Hematopoietic multipotent progenitor cell treated with erythropoietin and hydrocortisone succinate and interleukin-3 and kit ligand, for 15 days (in vitro differentiated cells): ENCODE data around the gene ATP6V1E1.

Experiments
- DNase-seq: peaks from one replicate; pipeline ENCODE4 v3.0.0-alpha.2; 2015; ENCODE audit warnings: low spot score

Gene ATP6V1E1

DNA sequence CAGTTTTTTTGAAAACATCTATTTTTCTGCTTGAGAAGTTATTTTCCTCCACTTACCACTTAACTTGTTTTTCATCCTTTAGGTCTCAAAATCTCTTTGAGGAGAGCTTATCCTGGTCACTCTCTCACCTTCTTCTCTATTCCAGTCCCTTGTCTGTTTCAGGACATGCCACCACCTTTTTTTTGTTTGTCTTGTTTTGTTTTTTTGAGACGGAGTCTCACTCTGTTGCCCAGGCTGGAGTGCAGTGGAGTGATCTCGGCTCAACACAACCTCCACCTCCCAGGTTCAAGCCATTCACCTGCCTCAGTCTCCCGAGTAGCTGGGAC lies 5.4 kb upstream of the ATP6V1E1 start:
- DNase-seq, result no peak

DNA sequence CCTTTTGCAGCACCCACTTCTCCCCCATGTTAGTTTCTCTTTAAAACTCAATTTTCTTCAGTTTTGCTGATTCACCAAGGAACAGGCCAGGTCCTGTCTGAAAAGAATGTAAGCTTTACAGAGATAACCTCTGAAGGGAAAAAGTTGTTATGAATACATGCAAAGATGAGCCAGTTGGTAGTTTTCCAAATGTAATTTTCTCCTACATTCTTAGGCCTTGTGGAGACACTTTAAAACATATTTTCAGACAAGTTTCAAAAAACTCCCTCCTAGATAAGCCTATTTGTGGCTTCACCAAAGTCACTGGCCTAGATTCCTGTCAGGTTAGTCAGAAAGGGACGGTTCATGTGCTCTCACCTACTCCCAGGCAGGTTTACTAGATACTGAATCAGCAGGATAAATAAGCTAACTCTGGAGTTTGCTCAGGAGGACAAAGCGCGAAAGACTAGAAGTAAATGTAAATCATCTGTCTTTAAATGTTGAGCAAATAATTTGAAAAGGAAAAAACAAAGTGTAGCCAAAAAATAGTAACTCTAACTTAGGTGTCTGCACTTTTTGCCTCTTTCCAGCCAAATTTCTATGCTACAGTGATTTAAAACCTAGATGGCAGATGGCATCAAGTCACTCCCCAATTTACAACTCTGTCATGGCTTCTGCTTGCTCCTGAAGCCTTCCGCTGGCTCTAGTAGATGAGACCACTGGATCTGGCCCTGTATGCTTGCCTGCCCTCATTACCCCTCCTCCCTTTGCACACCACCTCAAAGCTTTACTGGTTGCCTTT lies 4.9 kb upstream of the ATP6V1E1 start:
- DNase-seq, result peak; percentile 58

DNA sequence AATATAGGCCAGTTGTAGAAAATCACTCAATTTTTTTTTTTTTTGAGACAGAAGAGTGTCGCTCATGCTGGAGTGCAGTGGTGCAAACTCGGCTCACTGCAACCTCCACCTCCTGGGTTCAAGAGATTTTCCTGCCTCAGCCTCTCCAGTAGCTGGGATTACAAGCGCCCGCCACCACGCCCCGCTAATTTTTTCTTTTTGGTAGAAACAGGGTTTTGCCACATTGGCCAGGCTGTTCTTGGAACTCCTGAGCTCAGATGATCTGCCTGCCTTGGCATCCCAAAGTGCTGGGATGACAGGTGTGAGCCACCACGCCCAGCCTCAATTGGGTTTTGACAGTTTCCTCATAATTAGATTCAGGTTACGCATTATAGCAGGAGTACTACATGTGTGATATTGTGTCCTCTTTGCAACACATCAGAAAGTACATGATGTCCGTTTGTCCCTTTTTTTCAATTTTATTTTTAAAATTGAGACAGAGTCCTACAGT lies 2.6 kb upstream of the ATP6V1E1 start:
- DNase-seq, result no peak

DNA sequence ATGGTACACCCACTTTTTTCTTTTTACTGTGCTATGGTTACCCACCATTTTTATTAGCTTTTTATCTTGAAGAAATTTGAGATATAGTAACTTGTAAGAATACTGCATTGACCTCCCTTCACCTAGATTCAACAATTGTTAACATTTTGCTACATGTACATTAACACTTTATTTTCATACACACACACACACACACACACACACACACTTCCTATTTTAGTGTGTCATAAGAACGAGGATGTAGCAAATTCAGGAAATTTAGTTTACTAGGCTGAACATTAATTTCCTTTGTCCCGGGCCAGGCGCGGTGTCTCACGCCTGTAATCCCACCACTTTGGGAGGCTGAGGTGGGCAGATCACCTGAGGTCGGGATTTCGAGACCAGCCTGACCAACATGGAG lies 1.1 kb upstream of the ATP6V1E1 start:
- DNase-seq, result no peak

DNA sequence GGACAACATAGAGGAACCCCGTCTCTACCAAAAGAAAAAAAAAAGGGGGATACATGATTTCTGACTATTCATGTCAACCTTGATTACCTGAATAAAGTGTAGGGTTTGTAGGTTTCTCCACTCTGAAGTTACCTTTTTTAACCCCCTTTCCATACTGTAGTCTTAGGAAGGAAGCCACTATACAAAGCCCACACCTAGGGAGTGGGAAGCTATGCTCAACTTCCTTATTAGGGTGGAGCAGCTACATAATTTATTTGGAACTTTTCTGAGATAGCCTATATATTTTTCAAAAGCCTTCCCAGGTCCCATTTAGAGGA lies 582 bp upstream of the ATP6V1E1 start:
- no peak for DNase-seq

DNA sequence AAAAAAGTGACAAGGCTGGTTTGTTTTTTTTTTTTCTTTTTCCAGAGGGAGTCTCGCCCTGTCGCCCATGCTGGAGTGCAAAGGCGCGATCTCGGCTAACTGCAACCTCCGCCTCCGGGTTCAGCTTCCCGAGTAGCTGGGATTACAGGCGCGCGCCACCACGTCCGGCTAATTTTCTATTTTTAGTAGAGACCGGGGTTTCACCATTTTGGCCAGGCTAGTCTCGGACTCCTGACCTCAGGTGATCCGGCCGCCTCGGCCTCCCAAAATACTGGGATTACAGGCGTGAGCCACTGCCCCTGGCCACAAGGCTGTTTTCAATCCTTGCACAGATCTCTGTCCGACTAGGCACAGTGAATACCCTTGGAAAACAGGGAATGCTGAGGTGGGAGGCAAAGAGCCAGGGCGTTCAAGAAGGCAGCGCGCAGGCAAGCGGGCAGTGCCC lies 566 bp downstream of the ATP6V1E1 start:
- no peak for DNase-seq

DNA sequence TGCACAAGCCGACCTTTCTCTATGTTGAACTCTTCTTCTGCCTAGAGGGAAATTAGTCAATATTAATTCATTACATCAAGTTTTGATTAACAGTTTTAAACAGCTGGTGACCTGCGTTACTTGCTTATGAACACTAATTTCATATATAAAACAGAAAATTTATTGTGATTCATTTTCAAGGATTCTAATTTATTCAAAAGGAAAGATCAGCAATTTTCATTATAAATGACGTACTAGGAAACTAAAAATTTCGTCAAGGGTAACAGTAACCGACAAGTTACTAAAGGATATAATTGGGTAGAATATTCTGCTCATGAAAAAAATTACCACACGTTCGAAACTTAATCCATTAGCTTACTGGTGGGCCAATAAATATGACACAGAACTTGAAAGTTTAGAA lies 15.3 kb downstream of the ATP6V1E1 start:
- no peak for DNase-seq

DNA sequence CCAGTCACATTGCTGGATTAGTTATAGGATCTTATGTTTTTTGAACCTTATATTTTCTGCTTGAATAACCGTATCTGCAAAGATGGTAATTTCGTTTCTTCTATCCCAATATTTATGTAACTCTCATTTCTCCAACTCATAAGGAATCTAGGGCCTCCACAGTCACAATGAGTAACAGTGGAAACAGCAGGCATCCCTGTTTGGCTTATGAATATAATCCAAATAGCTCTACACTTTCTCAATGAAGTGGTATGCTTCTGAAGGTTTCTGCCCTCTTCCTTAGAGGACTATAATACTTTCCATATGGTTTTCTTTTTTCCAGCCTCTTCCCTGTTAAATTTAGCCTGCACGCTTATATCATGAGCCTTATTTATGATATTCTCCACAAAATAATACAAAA lies 16.5 kb downstream of the ATP6V1E1 start:
- DNase-seq, result no peak

DNA sequence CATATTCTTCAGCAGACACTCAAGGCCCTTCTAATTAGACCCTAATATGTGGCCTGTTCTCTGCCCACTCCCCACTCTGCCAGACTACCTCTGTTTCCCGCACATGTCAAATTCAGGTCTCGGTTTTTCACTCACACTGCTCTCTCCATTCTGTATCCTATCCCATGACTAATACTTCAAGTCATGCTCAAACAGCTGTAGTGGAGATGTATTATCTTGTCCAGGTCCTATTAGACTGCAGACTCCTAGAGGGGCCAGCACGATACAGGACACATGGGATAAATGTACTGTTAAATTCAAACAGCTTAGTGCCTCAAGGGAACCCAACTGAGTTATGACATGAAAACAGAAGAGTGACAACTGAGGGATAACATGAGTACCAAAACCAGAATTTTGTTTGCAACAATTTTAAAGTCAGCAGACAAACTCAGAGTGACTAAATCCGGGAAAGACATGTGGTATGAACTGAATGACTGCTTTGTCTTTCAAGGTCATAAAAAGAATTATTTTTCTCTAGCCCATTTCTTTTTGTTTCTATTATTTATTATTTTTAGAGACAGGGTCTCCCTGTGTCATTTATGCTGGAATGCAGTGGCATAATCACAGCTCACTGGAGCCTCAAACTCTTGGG lies 20.5 kb downstream of the ATP6V1E1 start:
- DNase-seq, result no peak

DNA sequence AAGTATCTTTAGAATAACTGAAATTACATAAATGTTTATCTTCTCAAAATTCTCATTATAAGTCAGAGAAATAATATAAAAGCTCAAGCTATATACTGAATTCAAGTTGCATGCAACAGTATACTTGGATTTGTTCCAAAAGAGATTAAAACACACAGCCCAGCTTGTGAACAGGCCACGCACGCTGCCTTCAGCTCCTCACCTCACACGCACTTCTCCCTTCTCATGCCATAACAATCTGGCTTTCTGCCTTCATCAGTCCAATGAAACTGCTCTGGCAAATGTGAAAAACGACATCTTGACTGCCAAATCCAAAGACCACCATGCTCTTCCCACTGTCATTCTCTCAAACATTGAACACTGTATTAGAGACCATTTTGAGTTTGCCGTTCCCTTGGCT lies 22.1 kb downstream of the ATP6V1E1 start:
- DNase-seq, result peak; percentile 47

DNA sequence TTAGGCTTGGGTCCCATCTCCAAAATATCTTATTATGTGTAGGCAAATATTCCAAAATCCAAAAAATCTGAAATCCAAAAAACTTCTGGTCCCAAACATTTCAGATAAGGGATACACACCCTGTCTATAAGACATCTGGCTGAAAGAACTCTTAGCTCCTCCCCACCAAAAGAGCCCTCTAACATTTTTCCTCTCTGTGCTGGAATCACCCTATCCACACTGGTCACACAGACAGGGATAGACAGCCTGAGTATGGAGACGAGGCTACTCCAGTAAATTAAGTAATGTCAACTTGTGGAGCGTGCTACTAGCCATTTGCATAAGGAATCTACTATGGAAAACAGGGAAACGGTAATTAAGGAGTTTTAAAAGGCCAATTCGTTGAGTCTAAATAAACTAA lies 24.9 kb downstream of the ATP6V1E1 start:
- no peak for DNase-seq

DNA sequence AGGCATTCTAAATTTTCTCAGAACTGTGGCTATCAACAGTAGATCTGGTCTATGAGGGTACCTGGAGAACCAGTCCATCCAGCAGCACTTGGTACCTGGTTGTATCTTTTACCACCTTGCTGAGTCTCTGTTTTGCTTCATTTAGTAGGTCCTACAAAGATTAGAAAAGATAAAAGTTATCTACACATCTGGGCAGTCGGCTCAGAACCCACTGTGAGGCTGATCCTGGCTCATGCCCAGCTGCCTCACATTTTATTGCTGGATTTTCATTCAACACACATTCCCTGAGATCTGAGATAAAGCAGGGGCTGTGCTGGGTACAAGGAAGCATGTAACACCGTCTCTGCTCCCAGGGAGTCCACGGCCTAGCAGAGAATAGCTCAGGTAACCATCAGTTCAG lies 27.5 kb downstream of the ATP6V1E1 start:
- DNase-seq, result no peak

DNA sequence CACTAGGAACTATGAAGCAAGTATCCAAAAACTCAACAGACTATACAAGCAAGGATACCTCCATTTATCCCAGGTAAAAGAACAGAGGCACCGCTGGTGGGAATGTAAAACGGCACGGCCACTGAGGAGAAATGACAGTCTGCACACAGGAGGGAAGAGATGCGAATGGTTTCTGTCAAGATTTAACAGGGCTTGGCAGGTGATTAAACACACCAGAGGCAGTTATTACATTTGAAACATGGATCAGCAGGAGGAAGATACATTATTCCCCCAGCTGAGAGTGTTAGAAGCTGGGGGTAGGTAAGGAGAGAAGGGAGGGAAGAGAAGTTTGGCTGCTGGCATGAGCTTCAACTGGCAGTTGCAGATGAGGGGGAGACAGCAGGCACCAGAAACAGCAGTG lies 30.2 kb downstream of the ATP6V1E1 start:
- no peak for DNase-seq

DNA sequence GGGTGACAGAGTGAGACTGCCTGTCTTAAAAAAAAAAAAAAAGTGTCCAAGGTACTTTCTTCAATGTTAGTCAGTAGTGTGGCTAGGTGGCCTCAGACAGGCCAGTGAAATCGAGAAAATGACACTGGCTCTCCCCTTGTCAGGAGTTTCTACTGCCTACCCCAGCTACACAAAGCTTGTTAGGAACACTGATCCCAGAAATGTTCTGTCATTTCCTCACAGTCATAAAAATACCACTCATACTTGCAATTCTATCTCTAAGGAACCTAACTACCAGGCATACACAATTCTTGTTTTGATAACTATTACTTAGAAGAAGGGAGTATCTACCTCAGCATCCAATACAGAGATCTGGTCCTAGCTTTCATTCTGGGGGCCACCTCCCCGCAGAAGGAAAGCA lies 31.3 kb downstream of the ATP6V1E1 start:
- no peak for DNase-seq

DNA sequence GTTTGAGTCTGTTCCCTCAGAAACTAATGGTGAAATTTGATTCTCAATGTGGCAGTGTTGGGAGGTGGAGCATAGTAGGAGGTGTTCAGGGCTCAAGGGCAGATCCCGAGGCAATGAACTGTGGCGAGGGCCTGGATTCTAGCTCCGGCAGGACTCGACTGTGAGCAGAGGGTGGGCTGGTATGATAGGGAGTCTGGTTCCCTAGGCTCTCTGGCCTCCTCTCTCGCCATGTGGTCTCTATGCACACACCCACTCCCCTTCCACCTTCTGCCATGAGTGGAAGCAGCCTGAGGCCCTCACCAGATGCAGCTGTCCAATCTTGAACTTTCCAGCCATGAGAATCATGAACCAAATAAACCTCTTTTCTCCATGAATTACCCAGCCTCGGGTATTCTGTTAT lies 32.3 kb downstream of the ATP6V1E1 start:
- no peak for DNase-seq

DNA sequence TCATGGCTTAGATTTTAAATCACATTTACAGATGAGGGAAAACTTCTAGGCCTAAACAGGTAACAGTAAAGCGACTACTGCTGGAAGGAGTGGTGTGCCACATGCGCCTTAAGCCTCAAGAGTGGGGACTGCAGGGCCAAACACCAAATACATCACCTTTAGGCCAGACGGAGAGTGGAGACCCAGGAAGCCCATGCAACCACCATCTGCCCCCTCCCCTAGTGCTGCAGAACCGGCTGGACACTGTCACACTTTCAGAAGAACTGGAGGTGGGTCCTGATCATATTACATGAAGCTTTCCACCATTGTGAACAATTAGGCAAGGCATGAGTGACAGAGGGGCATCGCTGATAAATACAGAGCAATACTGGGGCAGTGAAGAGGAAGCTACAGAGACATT lies 36.3 kb downstream of the ATP6V1E1 start:
- DNase-seq, result no peak

DNA sequence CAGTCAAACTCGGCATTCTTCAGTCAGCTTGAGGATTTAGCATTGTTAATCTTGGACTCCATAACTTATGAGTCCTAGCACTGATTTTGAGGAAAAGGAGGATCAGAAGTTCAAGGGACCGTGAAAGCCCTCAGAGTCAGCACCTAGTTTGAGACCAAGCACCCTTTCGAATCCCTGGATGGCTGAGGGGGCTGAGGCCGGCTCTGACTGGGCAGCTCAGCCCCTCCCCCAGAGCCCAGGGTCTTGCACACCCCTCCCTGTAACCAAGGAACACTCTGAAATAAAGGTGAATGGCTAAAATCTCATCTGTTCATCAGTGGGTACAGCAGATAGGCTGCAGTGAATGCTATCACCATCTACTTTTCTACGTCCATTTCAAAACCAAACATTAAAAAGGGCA lies 38.0 kb downstream of the ATP6V1E1 start:
- no peak for DNase-seq

DNA sequence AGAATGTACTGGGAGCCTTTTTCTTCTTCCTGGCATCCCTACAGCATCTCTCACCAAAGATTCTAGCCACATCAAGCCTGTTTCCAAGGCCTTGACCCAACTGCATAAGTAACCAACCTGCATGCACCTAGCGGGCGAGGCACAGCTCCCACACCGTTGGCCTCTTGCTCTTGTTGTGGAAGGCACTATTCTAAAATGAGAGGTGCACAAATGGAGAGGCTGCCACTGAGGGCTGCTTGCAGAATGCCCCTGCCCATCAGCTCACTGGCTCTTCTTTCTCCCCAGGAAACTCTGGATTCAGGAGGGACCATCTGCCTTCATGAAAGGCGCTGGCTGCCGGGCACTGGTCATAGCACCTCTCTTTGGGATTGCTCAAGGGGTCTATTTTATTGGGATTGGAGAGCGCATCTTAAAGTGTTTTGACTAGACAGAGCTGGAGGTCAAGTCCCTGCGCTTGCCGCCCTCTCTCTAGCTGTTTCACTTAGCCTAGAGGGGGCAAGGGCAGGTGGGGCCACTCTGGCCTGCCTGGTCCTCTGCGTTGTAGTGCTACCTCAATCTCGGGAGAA lies 38.7 kb downstream of the ATP6V1E1 start:
- no peak for DNase-seq

DNA sequence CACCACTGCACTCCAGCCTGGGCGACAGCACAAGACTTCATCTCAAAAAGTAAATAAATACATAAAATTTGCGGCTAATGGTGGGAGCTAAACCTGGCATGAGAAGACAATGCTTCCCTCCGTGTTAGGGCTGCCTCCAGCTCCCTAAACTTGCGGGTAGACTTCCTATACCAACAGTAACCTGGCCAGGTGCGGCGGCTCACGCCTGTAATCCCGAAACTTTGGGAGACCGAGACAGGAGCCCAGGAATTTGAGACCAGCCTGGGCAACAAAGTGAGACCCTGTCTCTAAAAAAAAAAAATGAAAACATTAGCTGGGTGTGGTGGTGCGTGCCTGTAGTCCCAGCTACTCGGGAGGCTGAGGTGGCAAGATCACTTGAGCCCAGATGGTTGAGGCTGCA lies 39.9 kb downstream of the ATP6V1E1 start:
- no peak for DNase-seq

DNA sequence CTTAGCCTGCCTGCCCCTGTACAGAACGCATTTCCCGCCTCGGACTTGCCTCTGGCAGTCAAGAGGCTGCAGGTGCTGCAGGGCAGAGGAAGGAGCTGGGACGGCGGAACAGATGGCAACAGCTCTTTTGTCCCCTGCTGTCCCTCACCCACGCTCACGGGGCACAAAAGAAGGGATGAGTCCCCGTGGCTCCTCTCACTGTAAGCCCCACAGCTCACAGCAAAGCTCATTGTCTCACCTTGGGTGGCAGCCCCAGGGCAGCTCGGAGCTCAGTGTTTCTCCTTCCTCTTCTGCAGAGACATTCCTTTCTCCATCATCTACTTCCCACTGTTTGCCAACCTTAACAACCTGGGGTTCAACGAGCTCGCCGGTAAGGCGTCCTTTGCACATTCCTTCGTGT lies 40.9 kb downstream of the ATP6V1E1 start:
- no peak for DNase-seq

DNA sequence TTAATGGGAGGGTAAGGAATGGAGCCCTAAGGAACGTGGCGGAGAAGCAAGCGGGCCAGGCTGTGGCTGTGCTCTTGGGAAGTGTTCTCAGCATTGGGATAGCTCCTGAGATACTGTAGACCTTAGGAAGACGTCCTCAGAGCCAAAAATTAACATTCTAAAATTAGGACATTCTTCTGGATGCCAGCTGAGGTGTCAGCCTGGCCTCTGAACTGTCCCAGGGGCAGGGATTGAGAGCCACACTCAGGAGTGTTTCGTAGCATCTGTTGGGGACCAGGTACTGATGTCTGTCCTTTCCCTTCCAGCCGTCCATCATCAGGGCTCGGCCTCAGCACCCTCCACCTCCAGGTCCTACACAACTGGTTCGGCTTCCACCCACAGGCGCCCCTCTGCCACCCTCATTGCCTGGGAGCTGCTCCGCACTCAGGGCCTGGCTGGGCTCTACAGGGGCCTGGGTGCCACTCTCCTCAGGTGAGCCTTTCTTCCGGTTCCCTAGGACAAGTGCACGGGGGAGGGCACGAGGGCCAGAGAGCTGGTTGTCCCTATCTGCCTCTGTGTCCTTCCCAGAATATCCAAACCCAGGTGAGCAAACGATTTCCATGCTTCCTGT lies 41.6 kb downstream of the ATP6V1E1 start:
- DNase-seq, result no peak

DNA sequence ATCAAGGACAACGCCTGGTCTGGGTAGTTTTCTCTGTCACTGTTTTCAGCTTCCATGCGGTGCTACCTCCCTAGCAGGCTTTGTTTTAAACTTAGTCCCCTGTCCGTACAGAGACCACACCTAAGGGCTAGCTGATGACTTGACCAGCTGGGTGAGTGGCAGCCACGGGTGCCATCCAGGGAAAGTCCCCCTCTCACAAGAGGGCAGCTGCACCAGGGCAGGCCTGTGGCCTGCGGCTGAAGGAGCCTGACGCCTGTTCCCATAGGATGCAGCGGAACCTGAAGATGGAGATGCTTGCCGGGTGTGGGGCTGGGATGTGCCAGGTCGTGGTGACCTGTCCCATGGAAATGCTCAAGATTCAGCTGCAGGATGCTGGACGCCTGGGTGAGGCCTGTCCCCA lies 45.4 kb downstream of the ATP6V1E1 start:
- no peak for DNase-seq

DNA sequence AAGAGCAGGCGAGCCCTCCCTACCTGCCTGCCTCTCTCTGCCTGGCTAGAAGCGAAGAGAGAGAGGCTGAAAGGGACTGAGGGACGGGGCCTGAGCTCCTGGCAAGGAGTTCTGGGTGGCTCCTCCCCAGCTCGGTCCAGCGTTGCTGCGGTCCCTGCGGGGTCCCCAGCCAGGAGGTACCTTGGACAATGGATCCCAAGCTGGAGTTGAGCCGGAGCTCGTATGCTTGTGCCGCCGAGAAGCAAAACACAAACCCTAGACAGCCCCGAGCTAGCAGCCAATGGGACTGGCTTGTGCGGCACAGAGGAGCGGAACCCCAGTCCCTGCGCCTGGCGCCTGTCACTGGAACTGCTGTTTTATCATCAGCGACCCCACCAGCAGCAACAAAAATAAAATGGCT lies 46.9 kb downstream of the ATP6V1E1 start:
- no peak for DNase-seq
